DND-41 (cell line): Measurements from ENCODE around the gene CLIC5.

Experiments used
- EZH2 ChIP-seq: IDR thresholded peaks from 3 replicates; pipeline ENCODE4 v1.6.1; 2012; ENCODE audit warnings: borderline replicate concordance, low read depth, mild to moderate bottlenecking, moderate library complexity, low read length, inconsistent platforms; ENCODE audit not compliant: severe bottlenecking
- TF ChIP-seq, protein P1 (sequence below): IDR thresholded peaks from 2 replicates; pipeline ENCODE4 v1.5.1; 2012; ENCODE audit warnings: borderline replicate concordance, low read length, moderate library complexity, mild to moderate bottlenecking; ENCODE audit not compliant: poor library complexity, severe bottlenecking; ENCODE audit errors: extremely low read depth

DNA sequence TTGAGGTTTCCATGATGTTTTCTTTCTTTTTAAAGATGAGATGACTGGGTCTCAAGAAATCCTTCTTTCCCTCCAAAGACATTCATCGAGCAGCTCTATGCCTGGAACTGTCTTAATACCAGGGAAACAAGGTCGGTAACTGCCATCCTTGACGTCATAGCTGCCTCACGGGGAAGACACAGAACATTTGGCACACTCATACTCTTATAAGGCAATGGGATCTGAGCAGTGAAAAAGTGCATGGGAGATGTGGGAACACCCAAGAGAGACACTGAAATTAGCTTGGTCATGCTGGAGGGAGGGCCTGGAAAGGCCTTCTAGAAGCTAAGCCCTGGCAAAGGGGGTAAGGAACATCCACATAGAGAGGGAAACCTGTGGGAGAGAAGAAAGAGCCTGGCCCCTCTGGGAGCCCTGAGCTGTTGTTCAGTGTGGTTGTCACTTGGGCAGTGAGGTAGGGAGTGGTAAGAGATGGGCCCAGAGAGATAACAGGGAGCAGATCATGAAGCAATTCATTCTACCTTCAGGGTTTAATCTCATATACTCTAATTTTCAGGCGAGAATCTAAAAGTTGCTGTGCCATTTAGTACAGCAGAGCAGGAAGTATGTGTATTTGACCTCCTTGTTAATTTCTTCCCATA is 30.8 kb downstream of the CLIC5 start:
- no peak for TF ChIP-seq EZH2
- TF ChIP-seq, protein P1, sequence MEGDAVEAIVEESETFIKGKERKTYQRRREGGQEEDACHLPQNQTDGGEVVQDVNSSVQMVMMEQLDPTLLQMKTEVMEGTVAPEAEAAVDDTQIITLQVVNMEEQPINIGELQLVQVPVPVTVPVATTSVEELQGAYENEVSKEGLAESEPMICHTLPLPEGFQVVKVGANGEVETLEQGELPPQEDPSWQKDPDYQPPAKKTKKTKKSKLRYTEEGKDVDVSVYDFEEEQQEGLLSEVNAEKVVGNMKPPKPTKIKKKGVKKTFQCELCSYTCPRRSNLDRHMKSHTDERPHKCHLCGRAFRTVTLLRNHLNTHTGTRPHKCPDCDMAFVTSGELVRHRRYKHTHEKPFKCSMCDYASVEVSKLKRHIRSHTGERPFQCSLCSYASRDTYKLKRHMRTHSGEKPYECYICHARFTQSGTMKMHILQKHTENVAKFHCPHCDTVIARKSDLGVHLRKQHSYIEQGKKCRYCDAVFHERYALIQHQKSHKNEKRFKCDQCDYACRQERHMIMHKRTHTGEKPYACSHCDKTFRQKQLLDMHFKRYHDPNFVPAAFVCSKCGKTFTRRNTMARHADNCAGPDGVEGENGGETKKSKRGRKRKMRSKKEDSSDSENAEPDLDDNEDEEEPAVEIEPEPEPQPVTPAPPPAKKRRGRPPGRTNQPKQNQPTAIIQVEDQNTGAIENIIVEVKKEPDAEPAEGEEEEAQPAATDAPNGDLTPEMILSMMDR = no peak
